Umbilical cord (tissue), 2 donors: Measurements from ENCODE around the gene NUCKS1. TPM values are rescaled to one million over a fixed set of nuclear protein-coding genes. Genes with fewer than 3 reads are reported as not detected.

ENCODE experiments used
- DNase-seq: peaks from one replicate; pipeline ENCODE4 v3.0.0-alpha.2; 2015; ENCODE audit warnings: low spot score
- total RNA-seq: library from RNA; depleted of rRNA; stranded (reverse); fragments of >200 nt; gene quantifications from one replicate; pipeline ENCODE4 v1.2.3, GENCODE V29; 2014; ENCODE audit warnings: low replicate concordance; ENCODE audit not compliant: insufficient read depth

The NUCKS1 gene
- total RNA-seq, 1 donor from 2014 or later: 132 TPM

DNA sequence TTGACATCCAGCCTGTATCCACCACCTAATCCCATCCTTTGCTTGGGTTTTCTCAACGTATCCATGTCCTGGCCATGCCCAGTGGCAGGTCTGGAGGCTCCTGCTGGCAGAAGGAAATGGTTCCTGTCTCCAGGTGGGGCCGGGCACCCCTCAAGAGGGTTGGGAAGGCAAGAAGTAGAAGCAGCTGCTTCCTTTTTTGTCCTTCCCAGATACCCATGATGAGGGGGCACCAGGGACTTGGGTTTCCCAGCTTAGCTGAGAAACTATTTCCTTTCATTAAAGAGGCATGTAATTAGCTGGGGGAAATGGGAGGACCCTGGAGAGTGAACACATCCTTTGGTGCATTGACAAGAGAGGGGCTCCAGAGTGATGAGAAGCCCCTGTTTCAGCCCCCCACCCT is 48.6 kb downstream of the NUCKS1 start:
- no peak for DNase-seq

DNA sequence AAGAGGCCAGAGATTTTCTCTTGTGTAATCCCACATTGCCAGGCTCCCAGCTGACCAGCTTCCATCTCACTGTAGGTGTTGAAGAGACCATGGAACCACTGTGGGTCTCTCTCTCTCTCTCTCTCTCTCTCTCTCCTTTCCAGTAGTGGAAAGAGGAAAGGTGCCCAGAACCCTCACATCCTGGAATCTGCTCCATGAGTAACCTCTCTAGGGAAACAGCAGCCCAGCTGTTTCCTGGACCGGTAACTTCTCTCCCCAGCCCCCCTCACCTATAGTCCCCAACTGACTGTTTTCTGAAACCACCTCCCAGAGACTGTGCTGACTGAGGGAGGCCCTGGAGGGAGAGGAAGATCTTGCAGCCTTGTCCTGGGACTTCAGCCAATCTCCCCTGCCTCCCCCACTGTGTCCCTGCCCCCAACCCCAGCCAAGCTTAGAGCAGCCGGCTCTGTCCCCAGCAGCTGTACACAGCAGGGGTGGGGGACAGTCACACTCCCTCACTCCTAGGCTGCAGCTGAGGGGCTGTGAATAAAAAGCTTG is 49.0 kb downstream of the NUCKS1 start:
- peak; percentile 29 for DNase-seq

DNA sequence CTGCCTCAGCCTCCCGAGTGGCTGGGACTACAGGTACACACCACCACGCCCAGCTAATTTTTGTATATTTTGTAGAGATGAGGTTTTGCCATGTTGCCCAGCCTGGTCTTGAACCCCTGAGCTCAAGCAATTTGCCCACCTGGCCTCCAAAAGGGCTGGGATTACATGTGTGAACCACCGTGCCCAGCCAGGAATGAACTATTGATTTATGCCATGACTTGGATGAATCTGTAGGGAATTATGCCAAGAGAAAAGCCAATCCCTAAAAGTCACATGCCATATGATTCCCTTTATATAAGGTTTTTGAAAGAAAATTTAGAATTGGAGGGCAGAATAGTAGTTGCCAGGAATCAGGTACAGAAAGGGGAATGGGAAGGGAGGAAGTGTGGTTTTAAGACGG is 50.6 kb downstream of the NUCKS1 start:
- DNase-seq: no peak

DNA sequence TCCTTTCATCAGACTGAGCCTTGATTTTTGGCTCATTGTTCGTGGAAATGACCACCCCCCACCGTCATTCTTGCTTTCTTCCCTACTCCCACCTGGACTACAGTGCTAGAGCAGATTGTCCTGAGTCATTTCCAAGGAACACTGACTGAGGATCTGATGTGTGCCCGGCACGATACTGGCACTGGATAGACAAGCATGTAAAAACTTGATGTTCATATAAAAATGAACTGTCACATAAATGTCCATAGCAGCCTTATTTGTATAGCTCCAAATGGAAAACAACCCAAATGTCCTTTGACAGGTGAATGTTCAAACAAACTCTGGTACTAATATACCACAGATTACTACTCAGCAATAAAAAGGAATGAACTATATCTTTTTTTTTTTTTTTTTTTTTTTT is 51.1 kb downstream of the NUCKS1 start:
- no peak for DNase-seq

DNA sequence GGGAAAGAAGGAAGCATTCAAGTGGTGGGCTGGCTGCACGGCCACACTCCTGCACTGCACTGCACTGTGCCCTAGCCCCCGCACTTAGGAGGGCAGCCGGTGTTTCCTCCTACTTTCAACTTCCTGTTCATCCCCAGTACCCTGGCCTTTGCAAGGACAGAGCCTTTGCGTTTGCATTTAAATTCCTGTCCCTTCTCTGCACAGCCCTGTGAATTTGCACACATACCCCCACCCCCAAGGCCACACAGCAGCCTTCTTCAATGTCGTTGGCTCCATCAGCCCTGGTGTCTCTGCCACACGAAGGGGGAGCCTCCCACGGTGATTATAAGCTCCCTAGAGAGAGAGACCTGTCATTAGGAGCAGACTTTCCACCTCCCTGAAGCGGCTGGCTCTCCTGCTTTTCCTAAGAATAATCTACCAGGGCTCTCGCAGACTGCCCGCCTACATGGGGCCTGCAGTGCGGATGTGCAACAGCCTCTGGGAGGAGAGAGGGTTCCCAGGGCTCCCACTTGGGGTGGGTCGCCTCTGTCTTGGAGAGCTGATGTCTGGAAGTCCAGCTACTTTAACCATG is 56.5 kb downstream of the NUCKS1 start:
- peak; percentile 57 for DNase-seq

DNA sequence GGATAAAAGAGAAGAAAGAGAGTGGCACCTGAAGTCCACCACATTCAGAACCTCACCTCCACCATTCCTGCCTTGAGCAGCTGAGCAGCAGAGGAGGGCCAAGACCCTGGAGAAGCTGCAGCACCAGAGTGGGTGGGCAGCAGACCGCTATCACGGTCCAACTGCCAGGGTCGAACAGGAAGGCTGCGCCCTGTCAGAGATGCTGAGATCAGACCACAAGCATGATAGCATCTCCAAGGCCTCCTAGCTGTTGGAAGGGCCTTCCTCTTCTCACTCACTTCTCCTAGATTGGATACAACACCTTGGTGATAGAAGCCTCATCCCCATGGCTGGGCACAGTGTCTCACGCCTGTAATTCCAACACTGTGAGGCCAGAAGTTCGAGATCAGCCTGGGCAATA is 57.6 kb downstream of the NUCKS1 start:
- no peak for DNase-seq

DNA sequence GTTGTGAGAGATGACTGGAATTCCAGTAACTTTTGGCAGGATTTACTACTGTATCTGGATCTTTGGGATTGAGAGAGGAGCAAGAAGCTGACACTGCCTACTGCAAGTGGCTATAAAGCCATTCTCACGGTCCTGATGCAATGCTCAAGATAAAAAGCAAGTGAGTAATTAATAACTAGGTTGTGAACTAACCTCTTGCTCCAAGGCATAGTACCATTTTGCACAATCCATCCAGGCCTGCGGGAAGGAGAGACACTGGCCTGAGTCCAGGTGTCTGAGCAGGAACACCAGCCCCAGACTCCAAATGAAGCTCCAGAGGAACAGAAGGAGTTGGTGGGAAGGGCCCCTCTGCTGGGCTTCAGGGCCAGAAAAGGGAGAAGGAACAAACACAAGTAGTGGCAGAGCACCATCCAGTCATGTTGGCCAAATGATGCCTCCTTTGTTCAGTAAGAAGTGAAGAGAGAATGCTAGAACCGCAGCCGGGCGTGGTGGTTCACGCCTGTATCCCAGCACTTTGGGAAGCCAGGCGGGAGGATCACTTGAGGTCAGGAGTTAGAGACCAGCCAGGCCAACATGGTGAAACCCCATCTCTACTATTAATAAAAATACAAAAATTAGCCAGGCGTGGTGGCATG is 59.7 kb downstream of the NUCKS1 start:
- DNase-seq: no peak

DNA sequence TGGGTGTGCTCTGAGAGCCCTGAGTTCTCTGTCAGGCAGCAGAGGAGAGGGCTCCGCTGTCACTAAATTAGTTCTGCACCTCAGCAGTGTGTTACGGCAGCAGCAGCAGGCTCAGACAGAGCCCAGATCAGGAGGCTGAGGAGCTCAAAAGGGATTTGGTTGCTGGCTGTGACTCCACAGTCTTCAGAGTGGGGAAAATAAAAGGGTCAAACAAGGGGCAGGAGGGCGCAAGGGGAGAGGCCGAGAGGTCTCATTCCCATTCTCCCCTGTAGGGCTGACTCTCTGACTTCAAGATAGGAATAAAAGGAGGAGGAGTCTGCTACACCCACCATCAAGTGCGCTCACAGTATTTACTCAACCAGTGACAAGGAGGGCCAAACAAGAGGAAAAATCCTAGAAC is 60.5 kb downstream of the NUCKS1 start:
- peak; percentile 85 for DNase-seq

DNA sequence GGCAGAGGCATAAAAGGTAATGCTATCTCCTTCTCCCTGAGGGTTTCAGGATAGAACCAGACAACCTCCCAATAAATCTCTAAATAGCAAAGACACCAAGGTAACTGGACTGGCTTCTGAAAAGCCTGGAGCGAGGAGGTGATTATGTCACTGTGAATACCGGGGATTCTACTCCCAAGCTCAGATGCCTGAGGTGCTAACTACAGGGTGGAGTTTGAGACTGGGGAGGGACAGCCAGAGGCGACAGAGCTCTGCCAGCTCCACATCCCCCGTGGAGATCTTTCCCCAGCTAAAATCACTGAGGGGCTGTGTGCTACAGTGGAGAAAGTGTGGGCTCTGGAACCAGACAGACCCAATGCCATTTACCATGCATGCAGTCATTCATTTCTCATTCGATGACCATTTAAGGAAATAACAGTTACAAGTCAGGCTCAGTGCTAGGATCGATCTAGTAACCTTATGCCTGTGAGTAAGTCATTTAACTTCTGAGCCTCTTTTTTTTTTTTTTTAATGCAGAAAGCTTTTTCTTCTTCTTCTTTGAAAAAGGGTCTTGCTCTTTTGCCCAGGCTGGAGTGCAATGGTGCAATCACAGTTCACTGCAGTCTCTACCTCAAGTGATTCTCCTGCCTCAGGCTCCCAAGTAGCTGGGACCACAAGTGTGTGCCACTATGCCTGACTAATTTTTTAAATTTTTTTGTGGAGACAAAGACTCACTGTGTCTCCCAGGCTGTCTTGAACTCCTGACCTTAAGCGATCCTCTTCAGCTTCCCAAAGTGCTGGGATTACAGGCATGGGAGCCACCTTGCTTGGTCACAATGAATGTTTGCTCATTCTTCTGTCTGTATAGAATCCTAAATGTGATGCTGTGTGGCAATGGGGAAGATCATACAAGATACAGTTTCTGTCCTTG is 61.6 kb downstream of the NUCKS1 start:
- DNase-seq: no peak

DNA sequence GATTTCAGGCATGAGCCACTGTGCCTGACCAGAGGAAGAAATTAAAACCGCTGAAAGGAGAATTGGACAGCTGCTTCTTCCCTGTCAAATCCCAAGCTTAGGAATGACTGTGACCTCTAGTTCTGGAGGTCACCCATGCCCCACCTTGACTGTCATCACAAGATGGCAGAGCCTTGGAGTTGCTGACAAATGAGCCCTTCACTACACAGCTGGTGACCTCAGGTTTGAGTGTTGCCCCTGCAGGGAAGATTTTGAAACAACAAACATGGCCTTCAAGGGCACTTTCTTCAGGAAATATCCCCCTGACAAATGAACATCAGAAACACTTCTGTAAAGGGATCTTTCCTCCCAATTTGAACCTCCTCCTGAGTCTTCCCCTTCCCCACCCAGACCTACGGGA is 62.7 kb downstream of the NUCKS1 start:
- no peak for DNase-seq

DNA sequence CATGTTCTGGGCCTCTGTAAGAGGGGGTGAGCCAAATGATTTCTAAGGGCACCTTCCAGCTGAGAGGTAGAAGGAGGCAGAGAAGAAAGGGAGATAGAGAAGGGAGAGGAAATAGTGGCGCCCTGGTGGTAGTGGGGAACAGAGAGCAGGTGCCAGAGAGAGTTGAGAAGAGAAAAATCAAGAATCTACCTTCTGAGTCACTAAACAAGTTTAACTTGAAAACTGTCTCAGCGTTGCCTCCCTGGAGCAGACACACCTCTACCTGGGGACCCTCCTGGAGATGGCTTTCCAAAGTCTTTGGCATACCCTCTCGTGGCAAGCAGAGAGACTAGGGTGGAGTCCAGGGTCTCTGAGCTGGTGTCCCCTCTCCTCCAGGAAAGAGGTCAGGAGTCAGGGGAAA is 68.6 kb downstream of the NUCKS1 start:
- no peak for DNase-seq

DNA sequence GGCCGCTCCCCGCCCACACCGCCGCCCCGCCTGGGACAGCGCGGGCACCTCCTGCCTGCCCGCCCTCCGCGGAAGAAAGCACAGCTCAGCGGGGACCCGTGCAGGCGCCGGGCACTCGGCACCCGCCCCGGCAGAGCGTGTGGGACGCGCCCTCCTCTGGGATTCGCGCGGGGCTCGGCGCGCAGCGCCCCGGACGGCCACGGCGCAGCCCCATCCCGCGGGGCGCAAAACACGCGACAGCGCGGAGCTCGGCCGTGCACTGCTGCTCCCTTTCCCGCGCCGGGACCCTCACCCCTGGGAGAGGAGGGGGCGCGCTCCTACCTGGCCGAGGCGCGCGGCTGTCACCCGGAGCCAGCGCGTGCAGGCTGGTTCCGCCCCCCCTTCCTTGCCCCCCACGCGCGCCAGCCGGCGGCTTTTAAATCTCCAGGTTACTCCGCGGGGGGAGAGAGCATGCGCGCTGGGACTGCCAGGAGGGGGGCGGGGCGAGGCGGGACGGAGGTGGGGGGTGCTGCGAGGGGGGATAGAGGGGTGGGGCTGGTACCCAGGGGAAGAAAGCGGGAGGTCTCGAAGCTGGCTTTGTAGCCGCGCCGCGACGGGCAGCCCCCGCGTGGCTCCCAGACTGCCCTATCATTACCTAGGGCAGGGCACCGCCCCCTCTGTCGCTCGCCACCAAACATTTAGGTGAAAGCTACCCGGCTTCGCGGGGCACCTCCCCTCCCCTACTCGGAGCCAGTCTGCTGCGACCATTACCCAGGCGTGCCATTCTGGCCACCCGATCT is 69.7 kb downstream of the NUCKS1 start, which contains the start of gene SLC45A3:
TSS of gene SLC45A3 (minus strand) at position 437 of the 779 bp plus-strand sequence. CDS start 15,853 bp downstream, outside the sequence.
- peak; percentile 43 for DNase-seq

DNA sequence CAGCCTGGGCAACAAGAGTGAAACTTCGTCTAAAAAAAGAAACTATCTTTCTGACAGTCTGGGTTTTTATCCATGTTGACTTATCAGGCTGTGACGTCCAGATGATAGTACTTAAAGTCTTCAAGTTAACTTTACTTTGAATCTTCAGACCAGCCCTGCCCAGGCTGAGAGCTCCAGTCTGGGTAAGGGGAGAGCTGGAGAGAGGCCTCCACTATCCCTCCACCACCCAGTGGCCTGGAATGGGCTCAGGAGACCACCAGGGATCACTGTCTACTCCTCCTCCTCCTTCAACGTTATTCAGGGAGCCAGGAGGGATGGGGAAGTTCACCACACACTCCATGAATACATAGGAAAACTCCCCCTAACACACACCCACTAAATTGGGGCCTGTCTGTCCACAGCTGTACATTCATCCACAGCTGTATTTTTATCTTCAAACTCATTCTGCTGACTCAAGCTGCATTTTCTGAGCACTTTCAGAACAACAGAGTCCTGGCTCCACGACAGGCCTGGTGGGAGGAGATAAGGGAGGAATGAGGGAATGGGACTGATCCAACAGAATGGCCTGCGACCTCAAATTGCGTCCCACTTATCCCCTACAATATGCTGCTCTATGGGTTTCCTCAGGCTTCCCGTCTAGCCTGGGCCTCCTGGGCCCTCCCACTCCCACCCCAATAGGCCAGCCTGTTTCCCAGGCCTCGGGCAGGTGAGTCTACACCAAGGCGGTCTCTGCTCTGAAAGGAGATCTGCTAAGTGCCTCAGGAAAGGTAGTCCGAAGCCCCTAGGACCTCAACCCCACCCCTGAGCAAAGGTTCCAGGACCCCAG is 71.5 kb downstream of the NUCKS1 start:
- peak; percentile 92 for DNase-seq

DNA sequence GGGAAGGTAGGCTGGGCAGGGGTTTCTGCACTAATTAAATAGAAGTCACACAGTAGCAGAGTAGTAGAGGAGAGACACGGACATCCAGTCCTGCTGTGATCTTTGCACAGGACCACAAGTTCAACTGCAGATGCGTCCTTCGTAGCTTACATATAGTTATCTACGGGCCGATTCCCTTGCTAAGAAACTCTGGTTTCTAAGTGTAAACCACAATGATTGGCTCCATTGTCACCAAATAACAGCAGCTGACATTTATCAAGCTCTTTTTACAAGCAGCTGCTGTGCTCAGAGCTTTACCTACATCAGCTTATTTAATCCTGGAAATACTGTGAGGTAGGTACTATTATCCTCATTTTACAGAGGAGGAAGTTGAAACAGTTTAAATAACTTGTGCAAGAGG is 72.8 kb downstream of the NUCKS1 start:
- DNase-seq: no peak

DNA sequence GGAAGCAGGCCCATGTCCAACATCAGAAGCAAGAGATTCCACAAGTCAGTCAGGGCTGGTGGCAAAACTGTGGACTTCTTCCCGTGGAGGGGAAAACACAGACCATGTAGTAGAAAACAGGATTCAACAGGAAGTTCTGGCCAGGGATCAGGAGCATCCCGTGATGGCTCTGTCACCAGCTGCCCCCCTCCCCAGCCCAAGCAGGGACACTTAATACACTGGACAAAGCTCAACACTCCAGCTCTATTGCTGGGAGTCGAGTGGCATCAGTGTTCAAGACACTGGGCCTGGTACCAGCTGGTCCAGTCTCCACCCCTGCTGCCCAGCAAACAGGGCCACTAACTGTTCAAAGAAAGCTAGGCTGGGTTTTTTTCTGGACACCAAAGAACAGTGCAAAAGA is 73.4 kb downstream of the NUCKS1 start:
- DNase-seq: no peak

DNA sequence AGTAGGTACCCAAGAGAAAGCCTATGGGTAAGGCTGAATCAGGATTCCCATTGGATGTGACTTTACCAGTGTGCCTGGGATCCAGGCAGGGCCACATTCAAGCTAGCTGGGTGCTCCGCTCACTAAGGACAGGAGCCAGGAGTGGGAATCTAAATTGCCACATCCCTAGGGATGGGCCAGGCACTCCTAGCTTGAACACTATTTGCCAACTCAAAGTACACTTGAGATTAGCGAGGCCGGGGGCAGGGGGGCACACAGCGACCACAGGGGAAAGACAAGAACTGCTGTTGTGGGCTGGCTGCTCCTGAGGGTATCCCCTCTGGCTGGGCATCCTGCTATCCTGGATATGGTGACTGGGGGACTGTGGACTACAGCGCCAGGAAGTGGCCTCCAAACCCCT is 74.0 kb downstream of the NUCKS1 start:
- no peak for DNase-seq

DNA sequence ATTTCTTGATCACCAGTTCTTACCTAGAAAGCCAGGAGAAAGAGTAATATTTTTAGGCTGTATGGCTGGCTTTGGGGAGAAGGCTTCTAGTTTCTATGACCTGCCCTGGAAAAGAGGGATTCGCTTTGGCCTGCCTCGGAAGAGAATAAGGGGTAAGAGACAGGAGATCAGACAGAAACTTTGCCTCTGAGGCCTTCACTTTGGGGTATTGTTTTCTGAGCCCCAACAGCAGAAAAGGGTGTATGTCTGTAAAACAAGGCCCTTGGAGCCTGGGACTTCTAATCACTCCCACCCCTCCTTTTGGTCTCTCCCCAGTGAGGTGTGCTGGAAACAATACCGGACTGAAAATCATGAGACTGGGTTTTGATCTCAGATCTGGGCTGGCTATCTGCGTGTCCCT is 74.7 kb downstream of the NUCKS1 start:
- DNase-seq: no peak

DNA sequence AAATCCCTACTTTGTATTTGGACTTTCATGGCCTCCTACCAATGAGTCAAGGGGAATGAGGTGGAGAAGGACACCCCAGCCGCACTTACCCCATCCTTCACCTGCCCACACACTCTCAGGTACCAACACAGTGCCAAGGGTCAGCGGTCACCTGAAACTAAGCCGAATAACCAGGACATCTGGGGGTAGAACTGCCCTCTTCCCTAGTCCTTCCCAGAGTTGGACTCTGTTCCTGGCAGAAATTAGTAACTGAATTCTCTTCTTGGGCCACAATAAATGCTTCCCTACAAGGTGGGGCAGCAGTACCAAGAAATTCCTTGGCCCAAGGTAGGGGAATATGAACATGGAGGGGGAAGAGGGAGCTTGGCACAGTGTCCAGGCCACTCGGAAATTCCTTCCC is 77.0 kb downstream of the NUCKS1 start:
- DNase-seq: no peak

DNA sequence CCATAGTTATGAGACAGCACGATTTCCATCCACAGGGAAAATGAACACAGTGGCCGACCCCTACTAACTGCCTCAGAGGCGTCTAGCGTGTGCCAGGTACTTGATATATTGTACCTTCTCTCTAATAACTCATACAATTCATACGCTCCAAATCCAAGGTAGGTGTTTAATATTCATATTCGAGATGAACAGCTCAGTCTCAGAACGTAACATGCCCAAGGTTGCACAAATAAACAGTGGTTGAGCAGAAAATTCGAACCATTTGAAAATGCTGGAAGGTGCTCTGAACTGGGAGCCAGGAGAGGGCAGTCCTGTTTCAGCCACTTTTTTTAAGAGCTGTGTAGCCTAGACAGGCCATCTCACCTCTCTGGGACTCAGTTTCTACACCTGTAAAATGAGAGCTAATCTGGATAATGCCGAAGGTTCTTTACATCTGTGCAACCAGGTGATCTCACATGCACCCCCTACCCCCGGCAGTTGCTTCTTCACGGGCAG is 77.5 kb downstream of the NUCKS1 start:
- DNase-seq: no peak

DNA sequence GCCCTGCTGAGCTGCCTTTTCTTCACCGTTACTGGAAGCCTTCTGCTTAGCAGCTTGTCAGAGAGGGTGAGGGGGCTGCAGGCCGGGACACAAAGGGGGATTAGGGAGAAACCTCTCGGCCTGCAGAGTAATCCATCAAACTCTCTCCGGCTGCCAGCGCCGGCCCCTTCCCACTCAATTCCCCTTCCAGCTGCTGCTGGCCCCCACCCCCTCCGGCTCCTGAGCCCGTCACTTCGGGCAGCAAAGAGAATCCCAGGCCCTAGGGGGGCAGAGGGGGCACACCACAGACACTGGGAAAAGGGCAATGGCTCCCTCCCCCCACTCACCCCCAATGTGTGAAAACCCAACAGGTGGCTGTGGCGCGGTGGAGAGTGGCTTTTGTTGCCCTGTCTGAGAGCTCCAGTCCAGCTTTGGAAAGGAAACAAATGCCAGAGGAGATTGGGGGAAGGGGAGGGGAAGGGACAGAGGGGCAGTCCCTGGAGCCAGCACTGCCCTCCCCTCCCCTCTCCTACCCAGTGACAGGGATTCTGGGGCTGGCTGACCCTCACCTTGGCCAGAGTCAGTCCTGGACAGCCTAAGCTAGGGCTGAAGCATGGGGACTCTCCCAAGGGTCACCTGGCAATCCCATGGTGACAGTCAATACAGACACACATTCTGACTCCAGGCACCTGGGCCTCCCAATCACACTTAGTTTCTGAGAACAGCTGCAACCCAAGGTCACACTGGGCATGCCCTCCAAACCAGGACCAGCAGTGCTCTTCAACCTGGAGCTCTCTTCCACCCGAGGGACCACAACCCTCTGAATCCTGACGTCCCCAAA is 79.2 kb downstream of the NUCKS1 start:
- no peak for DNase-seq
